SKM-1 treated with dmso at 0.1 percent for 144 hours (cell line): ENCODE data around the gene SIM1.
A peak's percentile ranks its signal among the peaks of the same experiment; 100 is the strongest.

Experiments
- DNase-seq: peaks from one replicate; lab custom pipeline; 2025; ENCODE audit not compliant: unreplicated experiment; lab: John Stamatoyannopoulos, UW

Gene SIM1

GRCh38 chr6:100464903-100465700 lies at the start of gene SIM1:
TSS of gene SIM1 (minus strand) at chr6:100464921. CDS start at chr6:100463468, 1,453 bp downstream.
- DNase-seq, result no peak

DNA sequence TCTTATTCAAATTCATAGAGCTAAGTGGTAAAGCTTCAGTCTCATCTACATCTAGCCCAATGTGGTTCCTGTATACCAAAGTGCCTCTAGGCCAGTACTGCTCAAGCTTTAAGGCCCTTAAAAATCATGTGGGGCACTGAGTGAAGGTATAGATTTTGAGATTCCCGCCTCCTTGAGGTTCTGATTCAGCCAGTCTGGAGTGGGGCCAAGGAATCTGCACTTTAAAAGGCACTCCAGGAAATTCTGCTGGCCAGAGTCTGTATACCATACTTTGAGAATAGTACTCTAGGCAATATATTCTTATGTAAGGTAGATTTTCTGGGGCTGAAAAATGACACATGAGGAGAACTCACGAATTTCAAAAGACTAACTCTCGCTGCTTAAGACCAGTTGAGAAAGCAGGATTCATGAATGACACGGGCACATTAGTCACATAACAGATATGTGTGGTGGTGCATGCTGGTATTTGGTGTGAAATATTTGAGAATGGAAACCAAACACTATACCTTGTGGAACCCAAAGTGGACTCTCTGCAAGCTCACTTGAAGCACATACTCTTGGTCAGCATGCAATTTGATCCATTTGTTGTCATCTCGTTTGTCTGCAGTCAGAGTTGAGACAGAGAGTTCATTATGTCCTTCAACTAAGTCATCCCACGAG lies 47.6 kb upstream of the SIM1 start:
- no peak for DNase-seq

- no peak for DNase-seq
Measured at GRCh38 chr6:100509101-100509500, 44.4 kb upstream of the SIM1 start.

- DNase-seq, result no peak
Measured at GRCh38 chr6:100506651-100507050, 41.9 kb upstream of the SIM1 start.

DNA sequence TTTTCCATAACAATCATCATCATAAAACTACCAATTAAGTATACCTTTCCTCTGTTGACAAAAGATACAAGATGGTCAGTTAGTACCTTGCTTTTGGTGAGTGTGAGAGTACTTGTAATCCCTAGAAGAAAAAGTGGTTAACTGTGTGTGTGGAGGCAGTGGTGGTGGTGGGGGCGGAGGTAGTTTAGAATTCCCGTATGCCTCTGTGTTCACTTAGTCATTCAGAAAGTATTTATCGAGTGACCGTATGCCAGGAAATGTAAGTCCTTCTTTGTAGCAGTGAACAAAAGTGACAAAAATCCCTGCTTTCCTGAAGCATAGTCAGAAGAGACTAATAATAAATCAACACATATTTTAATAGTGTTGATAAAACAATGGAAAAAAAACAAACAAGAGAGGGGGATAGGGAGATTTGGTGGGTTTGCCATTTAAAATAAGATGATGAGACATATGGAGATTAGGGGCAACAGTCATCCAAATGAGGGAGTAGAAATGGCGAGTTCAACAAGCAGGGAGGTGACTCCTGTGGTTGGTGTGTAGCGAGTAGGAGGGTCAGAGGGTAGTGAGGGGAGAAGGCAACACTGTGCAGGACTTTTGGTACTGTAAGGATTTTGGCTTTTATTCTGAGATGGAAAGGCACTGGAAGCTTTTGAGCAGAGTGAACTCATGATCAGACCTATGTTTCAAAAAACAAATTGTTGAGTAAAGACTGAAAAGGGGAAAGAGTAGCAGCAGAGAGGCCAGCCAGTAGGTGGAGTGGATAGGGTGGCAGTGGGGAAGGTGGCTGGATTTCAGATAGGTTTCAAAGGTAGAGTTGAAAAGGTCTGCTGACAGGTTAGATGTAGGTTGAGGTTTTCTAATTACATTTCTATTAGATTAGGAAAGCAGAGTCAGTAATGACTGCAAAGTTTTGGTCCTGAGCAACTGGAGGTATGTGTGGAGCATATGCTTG lies 40.3 kb upstream of the SIM1 start:
- DNase-seq, result no peak

- DNase-seq, result no peak
Measured at GRCh38 chr6:100503043-100503705, 38.5 kb upstream of the SIM1 start.

DNA sequence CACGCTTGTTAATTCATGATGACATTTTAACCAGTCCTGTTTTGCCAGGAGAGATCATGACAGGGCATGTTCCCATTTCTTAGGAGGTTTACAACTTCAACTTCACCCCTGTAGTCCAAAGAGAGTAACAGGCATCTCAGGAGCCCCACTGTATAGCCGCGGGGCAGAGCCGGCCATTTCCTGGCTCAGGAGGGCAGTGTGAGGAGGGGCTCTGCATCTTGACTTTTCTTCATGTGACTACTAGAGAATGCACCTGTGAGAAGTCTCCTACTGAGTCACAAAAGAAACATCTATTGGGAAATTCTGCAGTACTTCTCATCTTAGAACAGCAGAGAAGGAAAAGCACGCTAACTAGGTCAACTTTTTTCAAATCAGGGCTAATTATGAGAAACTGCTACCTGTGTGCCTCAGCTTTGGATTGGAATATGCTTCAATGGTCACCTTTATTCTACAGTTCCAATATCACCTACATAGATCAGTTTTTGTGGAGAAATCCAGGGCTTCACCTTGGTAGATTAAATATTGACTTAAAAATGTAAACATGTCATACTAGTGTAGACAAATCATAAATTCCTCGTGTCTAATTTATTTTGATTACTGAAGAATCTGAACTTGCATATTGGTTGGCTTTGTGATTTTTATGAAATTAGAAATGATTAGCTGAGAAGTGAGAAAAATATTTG lies 28.6 kb upstream of the SIM1 start:
- DNase-seq, result no peak

- DNase-seq, result no peak
Measured at GRCh38 chr6:100491952-100492670, 27.4 kb upstream of the SIM1 start.

DNA sequence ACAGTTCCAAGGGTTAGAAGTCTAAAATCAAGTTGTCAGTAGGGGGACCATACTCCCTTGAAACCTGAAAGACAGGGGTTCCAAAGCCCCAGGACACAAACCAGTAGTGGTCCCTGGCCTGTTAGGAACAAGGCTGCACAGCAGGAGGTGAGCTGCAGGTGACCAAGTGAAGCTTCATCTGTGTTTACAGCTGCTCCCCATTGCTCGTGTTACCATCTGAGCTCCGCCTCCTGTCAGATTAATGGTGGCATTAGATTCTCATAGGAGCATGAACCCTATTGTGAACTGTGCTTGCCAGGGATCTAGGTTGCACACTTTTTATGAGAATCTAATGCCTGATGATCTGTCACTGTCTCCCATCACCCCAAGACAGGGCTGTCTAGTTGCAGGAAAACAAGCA lies 25.3 kb upstream of the SIM1 start:
- DNase-seq, result no peak

- no peak for DNase-seq
Measured at GRCh38 chr6:100488244-100488643, 23.5 kb upstream of the SIM1 start.

- DNase-seq, result no peak
Measured at GRCh38 chr6:100487638-100488037, 22.9 kb upstream of the SIM1 start.

DNA sequence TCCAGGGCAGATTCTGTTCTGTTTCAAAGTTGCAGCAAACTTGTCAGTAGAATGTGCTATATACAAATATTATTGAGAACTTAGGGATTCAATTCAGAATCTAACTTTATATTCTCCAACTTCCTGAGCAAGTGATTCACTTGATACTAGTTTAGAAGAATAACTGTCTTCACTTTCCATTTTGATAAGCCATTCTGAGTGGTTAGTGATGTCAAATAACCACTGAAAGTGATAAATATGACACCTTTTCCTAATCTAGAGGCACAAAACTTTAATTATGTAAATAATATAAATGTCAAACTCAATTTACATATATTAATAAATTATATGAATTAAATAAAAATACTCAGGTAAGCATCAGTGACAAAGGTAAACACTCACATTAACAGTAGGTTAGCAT lies 20.5 kb upstream of the SIM1 start:
- DNase-seq, result no peak

DNA sequence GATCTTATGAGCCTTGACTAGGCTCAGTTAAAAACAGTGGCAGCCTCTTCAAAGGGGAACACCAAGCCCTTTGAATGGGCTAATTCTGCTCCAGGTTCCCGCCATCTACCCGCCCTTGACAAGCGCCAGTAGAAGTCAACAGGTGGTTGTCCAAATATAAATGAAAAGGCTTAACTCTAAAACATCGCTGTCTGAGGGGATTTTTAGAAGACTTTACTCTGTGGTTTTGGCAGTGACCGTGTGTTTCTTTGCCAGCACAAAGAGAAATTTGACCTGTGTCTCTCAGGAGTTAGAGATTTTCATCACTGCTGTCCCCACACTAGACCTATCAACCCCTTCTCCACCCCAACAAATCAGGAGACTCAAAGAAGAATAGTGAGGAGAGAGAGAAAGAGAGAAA lies 19.8 kb upstream of the SIM1 start:
- no peak for DNase-seq

- DNase-seq, result no peak
Measured at GRCh38 chr6:100482698-100483097, 18.0 kb upstream of the SIM1 start.

GRCh38 chr6:100479179-100480035 lies 14.7 kb upstream of the SIM1 start:
- DNase-seq, result peak; percentile 17

DNA sequence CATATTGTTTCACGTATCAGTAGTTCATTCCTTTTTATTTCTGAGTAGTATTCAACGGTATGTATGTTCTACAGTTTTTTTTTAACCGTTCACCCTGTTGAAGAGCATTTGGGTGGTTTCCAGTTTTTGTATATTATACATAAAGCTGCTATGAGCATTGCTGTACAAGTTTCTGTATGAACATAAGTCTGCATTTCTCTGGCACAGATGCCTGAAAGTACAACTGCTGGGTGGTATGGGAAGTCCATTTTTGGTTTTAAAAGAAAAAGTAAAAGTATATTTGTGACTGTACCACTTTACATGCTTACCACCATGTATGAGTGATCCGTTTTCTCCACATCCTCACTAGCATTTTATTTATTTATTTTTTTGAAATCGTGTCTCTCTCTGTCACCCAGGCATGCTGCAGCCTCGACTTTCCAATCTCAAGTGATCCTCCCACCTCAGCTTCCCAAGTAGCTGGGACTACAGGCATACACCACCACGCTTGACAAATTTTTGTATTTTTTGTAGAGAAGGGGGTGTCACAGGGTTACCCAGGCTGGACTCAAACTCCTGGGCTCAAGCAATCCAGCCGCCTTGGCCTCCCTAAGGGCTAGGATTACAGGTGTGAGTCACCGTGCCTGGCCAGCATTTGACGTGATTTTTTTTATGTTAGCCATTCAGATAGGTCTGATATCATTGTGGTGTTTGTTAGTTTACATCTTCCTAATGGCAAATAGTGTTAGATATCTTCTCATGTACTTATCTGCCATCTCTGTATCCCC lies 11.0 kb upstream of the SIM1 start:
- DNase-seq, result no peak

DNA sequence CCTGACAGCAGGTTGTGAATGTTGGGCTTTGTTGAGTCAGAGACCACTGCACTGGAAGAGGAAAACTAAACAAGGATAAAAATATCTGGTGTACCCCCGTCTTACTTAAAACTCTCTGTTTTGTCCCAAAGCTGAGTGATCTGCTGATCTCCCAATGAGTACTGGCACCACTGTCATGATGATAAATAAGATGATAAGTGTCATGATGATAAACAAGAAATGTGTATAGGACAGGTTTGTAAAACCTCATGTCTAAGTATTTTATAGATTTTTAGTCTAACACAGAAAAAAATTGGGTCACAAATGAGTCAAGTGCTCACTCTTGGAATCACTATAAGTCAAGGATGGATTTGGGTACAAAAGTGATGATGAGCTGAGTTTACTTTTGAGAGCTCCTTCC lies 8.5 kb upstream of the SIM1 start:
- DNase-seq, result no peak

- no peak for DNase-seq
Measured at GRCh38 chr6:100472674-100473073, 8.0 kb upstream of the SIM1 start.
